HEK293 (cell line): ENCODE data around the gene NNMT.

ENCODE experiments used
- CTCF ChIA-PET: fragments of 350-600 bp; formaldehyde crosslinking; extraction: SDS; loops from one replicate; lab custom pipeline; 2021; ENCODE audit warnings: antibody characterized with exemption; lab: Yijun Ruan, JAX
- POLR2A ChIA-PET: fragments of 300-600 bp; formaldehyde crosslinking; extraction: SDS; loops from one replicate; lab custom pipeline; 2020; ENCODE audit warnings: antibody characterized with exemption, inconsistent platforms; lab: Yijun Ruan, JAX
- H3K27ac ChIP-seq: fragments of 200-500 bp; sonication (Bioruptor generic); 2 replicates; pipeline ENCODE4 v1.5.1; 2014; ENCODE audit warnings: low read depth, low read length, control low read depth, inconsistent platforms; ENCODE audit errors: extremely low read depth
- H3K36me3 ChIP-seq, 2 experiments: fragments of 200-500 bp in 1 of 2; sonication (Bioruptor generic) in 1 of 2; 1 replicate in 1 of 2; 2 replicates in 1 of 2; pipeline ENCODE4 v1.5.1; 2014 to 2017; ENCODE audit warnings: inconsistent platforms in 2 of 2, low read length in 2 of 2; ENCODE audit not compliant: control insufficient read depth in 2 of 2, insufficient read depth in 1 of 2
- H3K4me1 ChIP-seq: fragments of 200-500 bp; sonication (Bioruptor generic); 2 replicates; pipeline ENCODE4 v1.5.1; 2014; ENCODE audit warnings: mild to moderate bottlenecking, low read length, inconsistent platforms; ENCODE audit not compliant: control insufficient read depth, insufficient read depth
- H3K4me3 ChIP-seq: 2 replicates; pipeline ENCODE4 v1.5.1; 2011; ENCODE audit warnings: low read depth, mild to moderate bottlenecking, control low read depth, low read length, moderate library complexity
- H3K9me3 ChIP-seq: fragments of 200-500 bp; sonication (Bioruptor generic); 2 replicates; pipeline ENCODE4 v1.5.1; 2014; ENCODE audit warnings: low read depth, low read length, inconsistent platforms; ENCODE audit not compliant: control insufficient read depth, insufficient read depth
- ATF2 ChIP-seq: fragments of 450-650 bp; formaldehyde crosslinking; IDR thresholded peaks from 2 replicates; pipeline ENCODE4 v1.5.1; 2016; ENCODE audit warnings: missing biosample characterization, missing genetic modification characterization, low read depth
- HOXA7 ChIP-seq: sonication (generic); formaldehyde crosslinking; IDR thresholded peaks from 2 replicates; pipeline ENCODE4 v1.8.1; 2022; ENCODE audit warnings: missing genetic modification reagents, borderline replicate concordance
- KLF9 ChIP-seq: fragments of 450-650 bp; formaldehyde crosslinking; IDR thresholded peaks from 2 replicates; pipeline ENCODE4 v1.5.1; 2016; ENCODE audit warnings: missing biosample characterization, missing genetic modification characterization, low read depth
- MZF1 ChIP-seq: fragments of 450-650 bp; formaldehyde crosslinking; IDR thresholded peaks from 2 replicates; pipeline ENCODE4 v1.5.1; 2017; ENCODE audit warnings: missing biosample characterization, missing genetic modification characterization, borderline replicate concordance
- SETDB1 ChIP-seq: IDR thresholded peaks from one replicate; pipeline ENCODE4 v1.6.1; 2017; ENCODE audit warnings: mild to moderate bottlenecking, low read length, moderate library complexity, mixed read lengths; ENCODE audit not compliant: insufficient read length
- YY2 ChIP-seq: fragments of 450-650 bp; formaldehyde crosslinking; IDR thresholded peaks from 2 replicates; pipeline ENCODE4 v1.5.1; 2016; ENCODE audit warnings: missing biosample characterization, missing genetic modification characterization
- ZBTB17 ChIP-seq: fragments of 450-650 bp; formaldehyde crosslinking; IDR thresholded peaks from 2 replicates; pipeline ENCODE4 v1.5.1; 2016; ENCODE audit warnings: missing biosample characterization, missing genetic modification characterization
- ZNF155 ChIP-seq: fragments of 450-650 bp; formaldehyde crosslinking; IDR thresholded peaks from 2 replicates; pipeline ENCODE4 v1.5.1; 2016; ENCODE audit warnings: missing biosample characterization, missing genetic modification characterization
- ZNF211 ChIP-seq: fragments of 450-650 bp; formaldehyde crosslinking; IDR thresholded peaks from 2 replicates; pipeline ENCODE4 v1.5.1; 2016; ENCODE audit warnings: low read depth, missing biosample characterization, missing genetic modification characterization
- ZNF280C ChIP-seq: fragments of 450-650 bp; formaldehyde crosslinking; IDR thresholded peaks from 2 replicates; pipeline ENCODE4 v1.5.1; 2016; ENCODE audit warnings: missing biosample characterization, missing genetic modification characterization
- ZNF302 ChIP-seq: fragments of 450-650 bp; formaldehyde crosslinking; IDR thresholded peaks from 2 replicates; pipeline ENCODE4 v1.5.1; 2016; ENCODE audit warnings: missing biosample characterization, missing genetic modification characterization, low read depth
- ZNF350 ChIP-seq: fragments of 450-650 bp; formaldehyde crosslinking; IDR thresholded peaks from 2 replicates; pipeline ENCODE4 v1.5.0; 2017; ENCODE audit warnings: missing biosample characterization, mild to moderate bottlenecking, missing genetic modification characterization
- ZNF623 ChIP-seq: fragments of 450-650 bp; formaldehyde crosslinking; IDR thresholded peaks from 2 replicates; pipeline ENCODE4 v1.5.1; 2016; ENCODE audit warnings: missing biosample characterization, missing genetic modification characterization
- ZNF629 ChIP-seq: fragments of 450-650 bp; formaldehyde crosslinking; IDR thresholded peaks from 2 replicates; pipeline ENCODE4 v1.5.1; 2017; ENCODE audit warnings: missing biosample characterization, missing genetic modification characterization
- ZNF747 ChIP-seq: fragments of 450-650 bp; formaldehyde crosslinking; IDR thresholded peaks from 2 replicates; pipeline ENCODE4 v1.5.1; 2016; ENCODE audit warnings: missing biosample characterization, missing genetic modification characterization
- ZXDB ChIP-seq: fragments of 450-650 bp; formaldehyde crosslinking; IDR thresholded peaks from 2 replicates; pipeline ENCODE4 v1.5.1; 2016; ENCODE audit warnings: missing biosample characterization, missing genetic modification characterization
- TF ChIP-seq, protein P1 (sequence below): fragments of 450-650 bp; formaldehyde crosslinking; IDR thresholded peaks from 2 replicates; pipeline ENCODE4 v1.5.1; 2016; ENCODE audit warnings: missing biosample characterization, missing genetic modification characterization
- TF ChIP-seq, protein P2 (sequence below): fragments of 450-650 bp; formaldehyde crosslinking; IDR thresholded peaks from 2 replicates; pipeline ENCODE4 v1.5.1; 2016; ENCODE audit warnings: missing biosample characterization, missing genetic modification characterization

Gene NNMT

DNA sequence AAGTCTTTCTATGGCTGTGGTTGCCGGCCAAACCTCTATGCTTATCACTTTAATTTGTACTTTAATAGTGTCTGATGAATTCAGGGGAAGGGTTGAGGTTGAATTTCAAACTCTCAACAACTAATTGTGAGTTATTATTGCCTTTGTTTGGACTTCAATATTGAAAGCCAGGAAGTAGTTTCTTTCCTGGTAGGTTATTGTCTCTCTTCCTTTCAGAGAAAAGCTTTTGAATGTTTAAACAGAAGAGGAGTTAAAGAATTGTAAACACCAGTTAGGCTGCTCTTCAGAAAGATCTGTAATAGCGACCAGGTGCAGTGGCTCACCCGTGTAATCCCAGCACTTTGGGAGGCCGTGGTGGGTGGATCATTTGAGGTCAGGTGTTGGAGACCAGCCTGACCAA, 22.2 kb downstream of the NNMT start (continued):
- TF ChIP-seq ZNF350 (tag by site-specific recombination) (no peak), YY2 (tag by site-specific recombination) (no peak), MZF1 (no peak), SETDB1 (no peak), ZXDB (tag by site-specific recombination) (no peak), KLF9 (no peak), ATF2 (tag by site-specific recombination) (no peak), ZNF302 (tag by site-specific recombination) (no peak)
- TF ChIP-seq, protein P1, sequence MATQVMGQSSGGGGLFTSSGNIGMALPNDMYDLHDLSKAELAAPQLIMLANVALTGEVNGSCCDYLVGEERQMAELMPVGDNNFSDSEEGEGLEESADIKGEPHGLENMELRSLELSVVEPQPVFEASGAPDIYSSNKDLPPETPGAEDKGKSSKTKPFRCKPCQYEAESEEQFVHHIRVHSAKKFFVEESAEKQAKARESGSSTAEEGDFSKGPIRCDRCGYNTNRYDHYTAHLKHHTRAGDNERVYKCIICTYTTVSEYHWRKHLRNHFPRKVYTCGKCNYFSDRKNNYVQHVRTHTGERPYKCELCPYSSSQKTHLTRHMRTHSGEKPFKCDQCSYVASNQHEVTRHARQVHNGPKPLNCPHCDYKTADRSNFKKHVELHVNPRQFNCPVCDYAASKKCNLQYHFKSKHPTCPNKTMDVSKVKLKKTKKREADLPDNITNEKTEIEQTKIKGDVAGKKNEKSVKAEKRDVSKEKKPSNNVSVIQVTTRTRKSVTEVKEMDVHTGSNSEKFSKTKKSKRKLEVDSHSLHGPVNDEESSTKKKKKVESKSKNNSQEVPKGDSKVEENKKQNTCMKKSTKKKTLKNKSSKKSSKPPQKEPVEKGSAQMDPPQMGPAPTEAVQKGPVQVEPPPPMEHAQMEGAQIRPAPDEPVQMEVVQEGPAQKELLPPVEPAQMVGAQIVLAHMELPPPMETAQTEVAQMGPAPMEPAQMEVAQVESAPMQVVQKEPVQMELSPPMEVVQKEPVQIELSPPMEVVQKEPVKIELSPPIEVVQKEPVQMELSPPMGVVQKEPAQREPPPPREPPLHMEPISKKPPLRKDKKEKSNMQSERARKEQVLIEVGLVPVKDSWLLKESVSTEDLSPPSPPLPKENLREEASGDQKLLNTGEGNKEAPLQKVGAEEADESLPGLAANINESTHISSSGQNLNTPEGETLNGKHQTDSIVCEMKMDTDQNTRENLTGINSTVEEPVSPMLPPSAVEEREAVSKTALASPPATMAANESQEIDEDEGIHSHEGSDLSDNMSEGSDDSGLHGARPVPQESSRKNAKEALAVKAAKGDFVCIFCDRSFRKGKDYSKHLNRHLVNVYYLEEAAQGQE (tag by site-specific recombination) = no peak
- TF ChIP-seq, protein P2, sequence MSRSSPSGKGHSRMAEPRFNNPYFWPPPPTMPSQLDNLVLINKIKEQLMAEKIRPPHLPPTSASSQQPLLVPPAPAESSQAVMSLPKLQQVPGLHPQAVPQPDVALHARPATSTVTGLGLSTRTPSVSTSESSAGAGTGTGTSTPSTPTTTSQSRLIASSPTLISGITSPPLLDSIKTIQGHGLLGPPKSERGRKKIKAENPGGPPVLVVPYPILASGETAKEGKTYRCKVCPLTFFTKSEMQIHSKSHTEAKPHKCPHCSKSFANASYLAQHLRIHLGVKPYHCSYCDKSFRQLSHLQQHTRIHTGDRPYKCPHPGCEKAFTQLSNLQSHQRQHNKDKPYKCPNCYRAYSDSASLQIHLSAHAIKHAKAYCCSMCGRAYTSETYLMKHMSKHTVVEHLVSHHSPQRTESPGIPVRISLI (tag by site-specific recombination) = no peak
- TF ChIP-seq, all 188 proteins: peak for 0

- Histone ChIP-seq H3K27ac (no peak overlapping the region), H3K4me1 (no peaks in the 10 kb centered on the region), H3K4me3 (no peak overlapping the region), H3K9me3 (no peaks in the 10 kb centered on the region), H3K36me3 (no peaks in the 10 kb centered on the region)
- POLR2A ChIA-PET = no interaction called here
- no peak for TF ChIP-seq ZNF155
- TF ChIP-seq ZNF280C (tag by site-specific recombination) = no peak
- TF ChIP-seq ZBTB17 (tag by site-specific recombination) = no peak
- TF ChIP-seq ZNF623 = no peak
- no peak for TF ChIP-seq HOXA7 (CRISPR knock-in tag)
- TF ChIP-seq ZNF747 (tag by site-specific recombination) = no peak
- TF ChIP-seq, protein P1 (tag by site-specific recombination) = no peak
- TF ChIP-seq ZNF629 (tag by site-specific recombination) = no peak
- no peak for TF ChIP-seq ZNF211 (tag by site-specific recombination)
- CTCF ChIA-PET = interaction anchor here (0.6 to 1.2 kb wide), 3 partner anchors 21 to 355 kb away, joined by 3 to 5 read pairs (median 5); no protein-coding TSS in a partner anchor
Observed at GRCh38 chr11:114319716-114320328, 23.6 kb downstream of the NNMT start.
